Hematopoietic multipotent progenitor cell (in vitro differentiated cells): ENCODE results near the gene MEGF6. TPM values are rescaled to one million over a fixed set of nuclear protein-coding genes. Genes with fewer than 3 reads are reported as not detected.
A peak's percentile ranks its signal among the peaks of the same experiment; 100 is the strongest.

Source experiments
- DNase-seq, 3 donors: peaks; one replicate each; pipeline ENCODE4 v3.0.0-alpha.2; 2011 to 2015; ENCODE audit warnings: low read depth in 2 of 3, low spot score in 2 of 3
- total RNA-seq: library from RNA; depleted of rRNA; stranded (reverse); fragments of >200 nt; gene quantifications from one replicate; pipeline ENCODE4 v1.2.3, GENCODE V29; 2012

MEGF6 gene
- total RNA-seq, 1 donor, result 74.1 TPM

- DNase-seq, result no peak
Measured at GRCh38 chr1:3476666-3477065, 134.6 kb downstream of the MEGF6 start.

DNA sequence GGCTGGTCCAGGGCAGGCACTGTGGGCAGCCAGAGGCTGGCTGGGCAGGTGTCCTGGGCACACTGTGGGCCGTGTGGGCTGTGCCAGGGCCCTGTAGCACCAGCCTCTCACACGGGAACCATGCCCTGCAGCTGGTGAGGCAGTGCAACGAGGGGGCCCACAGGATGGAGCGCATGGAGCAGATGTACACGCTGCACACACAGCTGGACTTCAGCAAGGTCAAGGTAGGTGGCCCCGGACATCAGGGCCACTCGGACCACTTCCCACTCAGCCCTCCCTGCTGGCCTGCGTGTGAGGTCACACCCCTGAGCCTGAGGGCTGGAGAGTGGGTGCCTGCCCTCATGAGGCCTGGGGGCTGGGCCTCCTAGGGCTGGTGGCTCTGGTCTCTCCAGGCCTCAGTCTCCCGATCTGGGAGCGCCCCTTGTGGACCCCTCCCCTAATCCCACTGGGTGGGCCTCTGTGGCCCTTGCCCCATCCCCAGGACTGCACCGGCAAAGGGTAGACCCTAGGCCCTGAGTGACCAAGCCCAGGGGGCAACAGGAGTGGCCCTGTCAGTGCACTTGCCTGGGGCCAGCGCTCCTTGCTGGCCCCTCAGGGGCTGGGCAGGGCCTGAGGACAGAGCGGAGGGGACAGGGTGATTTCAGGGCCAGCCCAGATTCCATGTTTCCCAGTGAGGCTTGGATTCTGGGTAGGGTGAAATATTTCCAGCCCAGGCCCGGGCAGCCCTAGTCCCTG, 135.3 kb downstream of the MEGF6 start:
- no peak for DNase-seq

DNA sequence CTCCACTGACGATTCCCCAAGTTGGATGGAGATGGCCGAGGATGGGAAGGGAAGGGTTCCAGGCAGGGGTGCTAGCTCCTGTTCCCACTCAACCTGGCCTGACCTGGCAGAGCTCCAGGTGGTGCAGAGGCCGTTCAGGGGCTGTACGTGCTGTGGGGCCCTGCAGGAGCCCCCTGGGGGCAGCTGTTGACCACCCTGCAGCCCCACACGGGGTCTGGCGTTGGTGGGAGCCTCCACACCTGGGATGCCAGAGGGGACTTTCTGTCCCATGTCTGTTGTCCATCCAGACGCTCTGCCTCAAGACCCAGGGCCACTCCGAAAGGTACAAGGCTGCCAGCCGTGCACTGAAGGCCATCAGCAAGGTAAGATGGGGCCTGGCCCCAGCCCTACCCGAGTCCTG, 136.9 kb downstream of the MEGF6 start:
- no peak for DNase-seq

- DNase-seq, result no peak
Measured at GRCh38 chr1:3474016-3474415, 137.3 kb downstream of the MEGF6 start.

DNA sequence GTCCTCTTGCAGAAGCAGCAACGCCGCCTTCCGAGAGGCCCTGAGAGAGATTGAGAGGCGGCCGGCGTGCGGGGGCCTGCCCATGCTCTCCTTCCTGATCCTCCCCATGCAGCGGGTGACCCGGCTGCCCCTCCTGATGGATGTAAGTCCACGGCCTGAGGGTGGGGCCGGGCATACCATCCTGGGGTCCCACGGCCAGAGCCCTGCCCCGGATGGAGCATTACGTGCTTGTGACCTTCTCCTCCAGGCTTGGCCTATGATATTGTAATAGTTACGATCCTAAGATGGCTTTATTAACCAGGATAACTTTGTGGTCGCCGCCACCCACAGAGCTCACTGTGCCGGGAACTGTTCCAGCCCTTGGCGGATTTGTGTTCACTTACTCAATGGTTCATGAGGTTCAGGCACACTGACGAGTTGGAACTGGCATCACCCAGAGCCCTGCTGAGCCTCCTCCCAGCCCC, 137.9 kb downstream of the MEGF6 start:
- no peak for DNase-seq

DNA sequence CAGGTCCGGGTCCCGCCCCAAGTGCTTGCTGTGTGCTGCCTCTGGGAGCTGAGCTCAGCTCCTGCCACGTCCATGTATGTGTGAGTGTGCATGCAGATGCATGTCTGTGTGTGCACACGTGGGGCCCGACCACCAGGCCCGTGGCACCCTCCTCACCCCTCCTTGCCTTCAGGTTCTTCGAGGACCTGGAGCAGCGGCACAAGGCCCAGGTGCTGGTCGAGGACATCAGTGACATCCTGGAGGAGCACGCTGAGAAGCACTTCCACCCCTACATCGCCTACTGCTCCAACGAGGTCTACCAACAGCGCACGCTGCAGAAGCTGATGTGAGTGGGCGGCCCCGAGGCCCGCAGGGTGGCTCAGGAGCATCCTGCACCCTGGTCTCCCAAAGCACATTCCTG, 138.4 kb downstream of the MEGF6 start:
- no peak for DNase-seq

GRCh38 chr1:3472088-3472850, 139.0 kb downstream of the MEGF6 start:
- DNase-seq, result no peak

DNA sequence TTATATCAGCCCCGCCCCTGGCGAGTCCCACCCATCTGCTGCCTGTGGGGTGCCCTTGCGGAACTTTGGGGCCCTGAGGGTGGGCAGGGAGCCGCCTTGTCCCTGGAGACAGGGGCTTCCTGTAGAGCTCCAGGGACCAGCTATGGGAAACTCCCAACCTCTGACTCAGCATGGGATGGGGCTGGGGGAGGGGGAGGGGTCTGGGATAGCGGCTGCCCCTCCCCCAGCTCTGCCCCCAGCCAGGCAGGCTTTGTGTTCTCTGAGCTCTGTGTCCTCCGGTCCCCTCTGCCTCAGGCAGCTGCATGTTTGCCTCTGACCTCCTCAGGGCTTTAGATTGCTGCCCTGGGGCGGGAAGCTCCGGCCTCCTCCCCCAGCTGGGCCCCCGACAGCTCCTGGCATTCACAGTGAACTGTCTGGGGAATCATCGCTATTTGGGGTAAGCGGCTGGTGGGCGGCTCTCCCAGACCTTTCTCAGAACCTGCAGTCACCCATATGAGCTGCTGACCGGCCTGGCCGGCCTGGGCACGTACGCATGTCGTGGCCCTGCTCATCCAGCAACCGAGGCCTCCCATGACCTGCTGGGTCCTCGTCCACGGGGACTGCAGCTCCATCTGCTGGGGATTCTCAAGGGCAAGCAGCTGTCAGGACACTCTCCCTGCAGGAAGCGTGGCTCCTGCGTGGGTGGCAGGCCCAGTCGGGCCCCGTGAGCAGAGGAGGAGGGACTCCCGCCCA, 139.8 kb downstream of the MEGF6 start:
- peak in 1 of 3 donors; percentile 35 for DNase-seq

DNA sequence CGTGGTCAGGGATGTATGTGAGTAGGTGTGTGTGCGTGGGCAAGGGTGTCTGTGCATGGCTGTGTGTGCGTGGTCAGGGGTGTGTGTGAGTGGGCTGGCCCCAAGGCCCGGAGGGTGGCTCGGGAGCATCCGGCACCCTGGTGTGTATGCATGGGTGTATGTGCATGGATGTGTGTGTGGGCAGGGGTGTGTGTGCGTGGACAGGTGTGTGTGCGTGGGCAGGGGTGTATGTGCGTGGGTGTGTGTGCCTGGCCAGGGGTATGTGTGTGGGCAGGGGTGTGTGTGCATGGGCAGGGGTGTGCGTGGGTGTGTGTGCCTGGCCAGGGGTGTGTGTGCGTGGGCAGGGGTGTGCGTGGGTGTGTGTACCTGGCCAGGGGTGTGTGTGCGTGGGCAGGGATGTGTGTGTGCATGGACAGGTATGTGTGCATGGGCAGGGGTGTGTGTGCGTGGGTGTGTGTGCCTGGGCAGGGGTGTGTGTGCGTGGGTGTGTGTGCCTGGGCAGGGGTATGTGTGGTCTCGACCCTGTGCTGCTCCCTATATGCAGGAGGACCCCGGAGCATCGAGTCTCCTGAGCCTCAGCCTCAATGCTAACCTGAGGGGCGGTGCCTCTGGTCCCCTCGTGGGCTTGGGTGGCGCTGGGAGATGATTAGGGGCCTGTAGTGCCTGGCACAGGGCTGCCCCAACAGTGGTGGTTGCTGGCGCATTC, 140.5 kb downstream of the MEGF6 start:
- no peak for DNase-seq

DNA sequence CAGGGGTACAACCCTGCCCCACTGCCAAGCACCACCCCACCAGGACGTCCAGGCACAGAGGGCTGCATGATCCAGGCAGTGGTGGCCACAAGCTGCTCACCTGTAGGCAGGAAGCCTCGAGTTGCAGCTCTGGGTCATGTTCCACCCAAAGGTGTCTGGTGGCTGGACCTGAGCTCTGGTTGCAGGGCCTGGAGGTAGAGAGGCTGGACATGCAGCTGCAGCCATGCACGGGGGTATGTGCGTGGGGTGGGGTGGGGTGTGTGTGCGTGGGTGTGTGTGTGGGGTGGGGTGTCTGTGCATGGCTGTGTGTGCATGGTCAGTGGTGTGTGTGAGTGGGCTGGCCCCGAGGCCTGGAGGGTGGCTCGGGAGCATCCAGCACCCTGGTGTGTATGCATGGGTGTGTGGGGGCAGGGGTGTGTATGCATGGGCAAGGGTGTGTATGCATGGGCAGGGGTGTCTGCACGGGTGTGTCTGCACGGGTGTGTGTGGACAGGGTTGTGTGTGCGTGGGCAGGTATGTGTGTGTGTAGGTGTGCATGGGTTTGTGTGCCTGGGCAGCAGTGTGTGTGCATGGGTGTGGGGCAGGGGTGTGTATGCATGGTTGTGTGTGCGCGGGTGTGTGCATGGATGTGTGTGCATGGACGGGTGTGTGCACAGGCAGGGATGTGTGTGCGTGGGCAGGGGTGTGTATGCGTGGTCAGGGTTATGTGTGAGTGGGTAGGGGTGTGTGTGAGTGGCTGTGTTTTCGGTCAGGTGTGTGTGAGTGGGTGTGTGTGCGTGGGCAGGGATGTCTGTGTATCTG, 141.3 kb downstream of the MEGF6 start:
- no peak for DNase-seq

DNA sequence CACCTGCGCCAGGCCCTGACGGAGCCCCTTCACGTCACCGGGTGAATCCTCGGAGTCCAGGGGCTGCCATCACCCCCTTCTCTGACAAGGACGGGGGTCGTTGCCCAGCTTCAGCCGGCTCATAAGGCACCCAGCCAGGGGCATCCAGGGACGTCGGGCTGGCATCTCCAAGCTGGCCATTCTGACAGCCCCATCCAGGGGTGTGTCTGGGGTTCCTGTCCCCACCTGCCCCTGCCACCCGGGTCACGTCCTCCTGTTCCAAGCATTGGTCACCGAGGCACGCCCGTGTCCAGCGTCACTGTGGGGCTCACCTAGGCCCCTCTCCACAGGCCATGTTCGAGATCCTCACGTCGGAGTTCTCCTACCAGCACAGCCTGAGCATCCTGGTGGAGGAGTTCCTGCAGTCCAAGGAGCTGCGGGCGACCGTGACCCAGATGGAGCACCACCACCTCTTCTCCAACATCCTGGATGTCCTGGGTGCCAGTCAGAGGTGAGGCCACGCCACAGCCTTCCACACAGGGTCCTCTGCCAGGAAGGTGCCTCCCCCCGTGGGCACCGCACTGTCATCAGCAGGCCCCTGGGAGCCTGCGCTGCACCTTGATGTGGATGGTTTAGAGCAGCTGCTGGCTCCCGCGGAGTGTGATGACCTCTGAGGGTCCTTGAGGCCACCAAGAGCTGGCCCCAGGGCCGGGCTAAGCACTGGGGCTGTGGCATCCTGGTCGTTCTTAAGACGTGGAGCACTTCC, 142.0 kb downstream of the MEGF6 start:
- no peak for DNase-seq

DNA sequence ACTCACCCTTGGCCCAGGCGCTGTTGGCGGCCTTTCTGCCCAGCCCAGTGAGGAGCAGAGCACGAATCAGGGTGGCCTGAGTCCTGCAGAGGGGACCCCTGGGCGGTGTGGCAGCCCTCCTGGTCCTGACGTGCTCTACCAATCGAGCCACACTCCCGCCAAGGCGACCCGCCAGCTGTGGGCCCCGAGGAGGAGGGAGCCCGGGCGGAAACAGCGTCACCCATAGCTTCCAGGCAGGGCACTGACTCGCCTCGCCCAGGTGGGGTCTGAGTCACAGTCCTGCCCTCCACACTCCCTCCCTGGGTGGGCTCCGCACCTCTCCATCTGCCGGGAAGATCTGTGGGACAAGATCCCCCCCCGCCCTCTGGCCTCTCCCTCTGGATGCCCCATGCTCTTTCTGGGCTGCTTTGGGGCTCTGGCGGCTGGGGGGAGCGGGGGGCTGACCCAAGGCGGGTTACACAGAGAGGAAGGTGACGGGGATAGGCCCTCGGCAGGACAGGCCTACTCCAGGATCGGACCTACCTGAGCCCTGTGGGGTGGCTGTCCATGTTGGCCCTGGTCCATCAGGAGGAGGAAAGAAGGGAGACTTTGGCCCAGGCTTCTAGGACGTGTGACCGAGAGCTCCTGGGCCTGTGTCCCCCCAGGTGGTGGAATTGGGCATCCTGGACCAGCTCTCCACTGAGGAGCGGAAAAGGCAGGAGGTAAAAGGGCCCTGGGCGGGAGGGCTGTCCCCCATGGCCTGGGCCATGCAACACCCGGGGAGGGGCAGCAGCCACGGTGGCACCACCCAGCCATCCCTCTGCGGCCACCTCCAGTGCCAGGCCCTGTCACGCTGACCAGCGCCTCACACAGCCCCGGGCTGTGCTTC, 142.8 kb downstream of the MEGF6 start:
- no peak for DNase-seq

DNA sequence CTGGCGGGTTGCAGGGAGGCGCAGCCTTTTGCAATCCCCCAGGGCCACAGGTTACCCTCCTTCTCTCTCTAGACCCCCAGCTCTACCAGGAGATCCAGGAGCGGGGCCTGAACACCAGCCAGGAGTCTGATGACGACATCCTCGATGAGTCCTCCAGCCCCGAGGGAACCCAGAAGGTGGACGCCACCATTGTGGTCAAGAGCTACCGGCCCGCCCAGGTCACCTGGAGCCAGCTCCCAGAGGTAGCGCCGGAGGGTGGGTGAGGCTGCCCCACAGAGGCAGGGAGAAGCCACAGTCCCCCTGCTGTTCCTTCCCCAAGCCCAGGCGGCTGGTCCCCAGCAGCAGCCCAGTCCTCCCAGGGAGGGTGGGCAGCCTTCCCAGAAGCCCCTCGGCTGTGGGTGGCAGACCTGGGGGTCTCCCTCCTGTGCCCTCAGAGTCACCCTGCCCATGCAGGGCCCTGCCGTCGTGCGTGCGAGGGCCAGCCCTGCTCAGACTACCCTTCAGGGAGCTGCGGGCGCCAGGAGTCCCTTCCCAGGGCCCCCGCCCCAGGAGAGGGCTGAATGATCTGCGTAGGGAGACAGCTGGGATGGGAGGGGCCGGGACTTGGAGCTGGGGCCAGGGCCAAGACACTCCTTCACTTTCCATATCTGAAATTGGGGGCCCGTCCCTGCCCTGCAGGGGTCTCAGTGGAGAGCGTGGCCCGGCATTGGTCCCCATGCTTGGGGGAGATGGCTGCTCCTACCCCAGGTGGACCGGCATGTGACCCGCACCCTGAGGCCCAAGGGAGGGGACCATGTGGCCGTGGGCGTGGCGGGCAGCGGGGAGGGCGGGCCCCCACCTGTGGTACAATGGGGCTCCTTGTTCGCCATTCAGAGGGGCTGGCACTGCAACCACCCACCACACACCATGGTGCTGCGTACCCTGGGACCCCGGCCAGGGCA, 143.9 kb downstream of the MEGF6 start:
- no peak for DNase-seq

DNA sequence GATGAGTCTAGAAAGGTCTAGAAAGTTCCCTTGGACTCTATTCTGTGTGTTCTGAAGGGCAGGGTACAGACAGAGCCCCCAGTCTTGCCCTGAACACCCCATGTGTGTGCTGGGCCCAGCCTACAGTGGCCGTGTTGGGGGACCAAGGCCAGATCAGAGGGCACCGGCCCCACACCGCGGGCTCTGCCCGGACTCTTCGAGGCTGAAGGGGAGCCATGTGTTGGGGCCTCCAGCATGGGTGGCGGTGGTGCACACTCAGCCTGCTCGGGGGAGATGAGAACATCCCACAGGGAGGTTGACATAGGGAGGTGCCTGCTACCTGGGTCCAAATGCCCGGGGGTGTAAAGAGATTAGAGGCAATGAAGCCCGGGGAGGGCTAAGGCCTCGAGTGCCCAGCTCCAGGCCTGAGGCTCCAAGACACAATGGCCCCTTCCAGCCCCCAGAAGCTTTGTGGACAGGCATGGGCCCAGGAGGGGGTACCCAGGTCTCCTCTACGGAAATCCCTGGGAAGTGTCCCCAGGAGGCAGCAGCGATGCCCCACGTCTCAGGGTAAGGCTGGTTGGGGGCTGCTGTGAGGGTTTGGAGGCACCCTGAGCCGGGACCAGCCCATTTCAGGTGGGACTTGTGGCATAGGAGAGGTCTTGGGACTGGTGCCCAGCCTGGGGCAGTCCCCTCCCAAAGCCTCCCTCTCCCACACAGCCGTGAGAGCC, 144.8 kb downstream of the MEGF6 start:
- no peak for DNase-seq

GRCh38 chr1:3465935-3466321, 145.4 kb downstream of the MEGF6 start:
- DNase-seq, result no peak

GRCh38 chr1:3465091-3465934, 146.0 kb downstream of the MEGF6 start:
- no peak for DNase-seq
